Measurements from ENCODE around the gene PFKFB4.

- TF ChIP-seq KDM1A (IDR thresholded peaks at IDR 0.05; ENCODE audit: borderline replicate concordance, low read length) = no peak
- no peak for TF ChIP-seq CTCF (IDR thresholded peaks at IDR 0.05; ENCODE audit: control extremely low read depth in 1 of 3, insufficient read depth in 1 of 3, low read depth in 1 of 3, low read length in 3 of 3)
- no peak for TF ChIP-seq SP1 (IDR thresholded peaks at IDR 0.05; ENCODE audit: low read depth, low read length)
- TF ChIP-seq FOSL1 (IDR thresholded peaks at IDR 0.05; ENCODE audit: insufficient read depth, low read depth, low read length) = no peak
- TF ChIP-seq POLR2A (IDR thresholded peaks at IDR 0.05; ENCODE audit: control extremely low read depth in 1 of 2, low read depth in 2 of 2, low read length in 2 of 2) = no peak
- no peak for TF ChIP-seq SUZ12 (IDR thresholded peaks at IDR 0.05; ENCODE audit: low read length)
- no peak for TF ChIP-seq MAFK (IDR thresholded peaks at IDR 0.05; ENCODE audit: low read depth, low read length)
- no peak for TF ChIP-seq ASH2L (IDR thresholded peaks at IDR 0.05; ENCODE audit: low read length)
- TF ChIP-seq CEBPB (IDR thresholded peaks at IDR 0.05; ENCODE audit: low read depth, low read length) = no peak
- no peak for TF ChIP-seq TAF1 (IDR thresholded peaks at IDR 0.05; ENCODE audit: low read depth, low read length)
- TF ChIP-seq NRF1 (IDR thresholded peaks at IDR 0.05; ENCODE audit: low read depth, low read length) = no peak
Observed at GRCh38 chr3:48505968-48506504, 50.6 kb downstream of the PFKFB4 start.

Measured in H1 (cell line).